ENCODE results near the gene LRATD1. TPM values are rescaled to one million over a fixed set of nuclear protein-coding genes. Genes with fewer than 3 reads are reported as not detected.

Gene LRATD1
- total RNA-seq, 2 donors from 2014 or later = 3.1 to 10.5 TPM

- H3K4me3 ChIP-seq = no peak overlapping the region
- H3K27ac ChIP-seq = no peak overlapping the region
- H3K27me3 ChIP-seq = no peaks in the 10 kb centered on the region
- DNase-seq (ENCODE audit: low spot score) = no peak
- H3K4me1 ChIP-seq = no peaks in the 10 kb centered on the region
- TF ChIP-seq, protein P1, sequence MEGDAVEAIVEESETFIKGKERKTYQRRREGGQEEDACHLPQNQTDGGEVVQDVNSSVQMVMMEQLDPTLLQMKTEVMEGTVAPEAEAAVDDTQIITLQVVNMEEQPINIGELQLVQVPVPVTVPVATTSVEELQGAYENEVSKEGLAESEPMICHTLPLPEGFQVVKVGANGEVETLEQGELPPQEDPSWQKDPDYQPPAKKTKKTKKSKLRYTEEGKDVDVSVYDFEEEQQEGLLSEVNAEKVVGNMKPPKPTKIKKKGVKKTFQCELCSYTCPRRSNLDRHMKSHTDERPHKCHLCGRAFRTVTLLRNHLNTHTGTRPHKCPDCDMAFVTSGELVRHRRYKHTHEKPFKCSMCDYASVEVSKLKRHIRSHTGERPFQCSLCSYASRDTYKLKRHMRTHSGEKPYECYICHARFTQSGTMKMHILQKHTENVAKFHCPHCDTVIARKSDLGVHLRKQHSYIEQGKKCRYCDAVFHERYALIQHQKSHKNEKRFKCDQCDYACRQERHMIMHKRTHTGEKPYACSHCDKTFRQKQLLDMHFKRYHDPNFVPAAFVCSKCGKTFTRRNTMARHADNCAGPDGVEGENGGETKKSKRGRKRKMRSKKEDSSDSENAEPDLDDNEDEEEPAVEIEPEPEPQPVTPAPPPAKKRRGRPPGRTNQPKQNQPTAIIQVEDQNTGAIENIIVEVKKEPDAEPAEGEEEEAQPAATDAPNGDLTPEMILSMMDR (IDR thresholded peaks at IDR 0.05) = no peak
- no peaks in the 10 kb centered on the region for H3K36me3 ChIP-seq
- no peaks in the 10 kb centered on the region for H3K9me3 ChIP-seq
Observed at GRCh38 chr2:14681608-14682007, 49.1 kb downstream of the LRATD1 start.
